HG03095 (cell line): ENCODE data around the gene ARRB1.
"Not testable (repeated sequence)": the region's sequence is repeated elsewhere in the genome, so short reads cannot be mapped to it uniquely, and the experiment has no call there.

Experiments used
- ATAC-seq: cut with Tn5 transposase; IDR thresholded peaks from one replicate; pipeline ENCODE4 v1.9.1; 2021; ENCODE audit warnings: moderate library complexity; ENCODE audit not compliant: unreplicated experiment

The ARRB1 gene

GRCh38 chr11:75371949-75372876 is 20.8 kb upstream of the ARRB1 start:
- no peak for ATAC-seq

GRCh38 chr11:75369560-75370255 is 18.2 kb upstream of the ARRB1 start:
- ATAC-seq, result no peak

DNA sequence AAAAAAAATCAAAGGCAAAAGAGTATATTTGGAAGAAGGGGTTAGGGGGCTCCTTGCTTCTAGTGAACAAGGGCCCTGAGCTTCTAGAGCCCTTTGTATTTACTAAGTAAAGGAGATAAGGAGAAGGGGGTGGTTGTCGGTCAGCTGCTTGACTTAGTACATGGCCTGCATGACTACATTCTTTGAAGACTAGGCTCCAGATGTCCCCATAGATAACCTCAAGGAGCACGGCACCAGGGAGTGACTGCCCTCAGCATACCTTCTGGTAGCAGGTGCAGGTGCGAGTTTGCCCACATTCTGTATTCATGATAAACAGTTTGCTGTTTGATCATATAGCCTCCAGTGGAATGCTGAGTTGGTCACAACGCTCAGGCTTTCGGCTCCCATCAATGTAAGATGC is 15.4 kb upstream of the ARRB1 start:
- not testable (repeated sequence) for ATAC-seq

- ATAC-seq, result no peak
Measured at GRCh38 chr11:75365711-75366181, 14.3 kb upstream of the ARRB1 start.

DNA sequence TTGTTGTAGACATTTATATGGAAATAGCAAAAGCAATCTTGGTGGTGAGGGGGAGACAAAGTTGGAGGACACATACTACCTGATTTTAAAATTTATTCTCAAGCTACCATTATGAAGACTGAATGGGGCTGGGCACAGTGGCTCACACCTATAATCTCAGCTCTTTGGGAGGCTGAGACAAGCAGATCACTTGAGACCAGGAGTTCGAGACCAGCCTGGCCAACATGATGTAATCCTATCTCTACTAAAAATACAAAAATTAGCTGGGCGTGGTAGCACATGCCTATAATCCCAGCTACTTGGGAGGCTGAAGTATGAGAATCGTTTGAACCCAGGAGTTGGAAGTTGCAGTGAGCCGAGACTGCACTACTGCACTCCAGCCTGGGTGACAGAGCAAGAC is 10.8 kb upstream of the ARRB1 start:
- ATAC-seq, result not testable (repeated sequence)

GRCh38 chr11:75356613-75357012 is 5.2 kb upstream of the ARRB1 start:
- no peak for ATAC-seq

GRCh38 chr11:75355051-75355450 is 3.6 kb upstream of the ARRB1 start:
- no peak for ATAC-seq

DNA sequence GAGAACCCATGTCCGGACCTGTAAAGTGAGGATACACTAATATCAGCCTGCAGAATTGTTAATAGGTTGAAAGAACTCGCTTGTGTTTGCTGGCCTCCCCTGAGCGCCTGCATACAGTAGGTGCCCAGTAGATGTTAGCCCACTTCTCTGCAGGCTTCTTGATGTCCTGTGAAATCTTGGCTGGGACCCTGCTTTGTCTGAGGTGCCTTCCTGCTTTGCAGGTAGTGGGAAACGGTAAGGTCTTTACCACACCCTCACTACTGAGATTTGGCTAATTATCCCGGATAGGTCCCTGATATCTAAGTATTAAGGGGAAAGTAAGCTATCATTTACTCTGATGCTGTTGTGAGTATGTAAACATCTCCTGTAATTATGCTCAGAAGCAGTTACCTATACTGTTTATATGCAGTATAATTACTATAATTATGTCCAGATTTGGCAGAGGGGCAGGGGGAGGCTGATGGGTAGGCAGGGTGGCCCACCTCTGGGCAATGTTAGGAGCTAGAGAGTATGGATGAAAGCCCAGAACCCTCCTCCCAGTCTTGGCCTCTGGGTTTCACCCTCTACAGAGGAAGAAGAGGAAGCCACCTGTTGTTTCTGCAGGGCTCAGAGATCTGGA is 1.2 kb upstream of the ARRB1 start:
- ATAC-seq, result no peak

DNA sequence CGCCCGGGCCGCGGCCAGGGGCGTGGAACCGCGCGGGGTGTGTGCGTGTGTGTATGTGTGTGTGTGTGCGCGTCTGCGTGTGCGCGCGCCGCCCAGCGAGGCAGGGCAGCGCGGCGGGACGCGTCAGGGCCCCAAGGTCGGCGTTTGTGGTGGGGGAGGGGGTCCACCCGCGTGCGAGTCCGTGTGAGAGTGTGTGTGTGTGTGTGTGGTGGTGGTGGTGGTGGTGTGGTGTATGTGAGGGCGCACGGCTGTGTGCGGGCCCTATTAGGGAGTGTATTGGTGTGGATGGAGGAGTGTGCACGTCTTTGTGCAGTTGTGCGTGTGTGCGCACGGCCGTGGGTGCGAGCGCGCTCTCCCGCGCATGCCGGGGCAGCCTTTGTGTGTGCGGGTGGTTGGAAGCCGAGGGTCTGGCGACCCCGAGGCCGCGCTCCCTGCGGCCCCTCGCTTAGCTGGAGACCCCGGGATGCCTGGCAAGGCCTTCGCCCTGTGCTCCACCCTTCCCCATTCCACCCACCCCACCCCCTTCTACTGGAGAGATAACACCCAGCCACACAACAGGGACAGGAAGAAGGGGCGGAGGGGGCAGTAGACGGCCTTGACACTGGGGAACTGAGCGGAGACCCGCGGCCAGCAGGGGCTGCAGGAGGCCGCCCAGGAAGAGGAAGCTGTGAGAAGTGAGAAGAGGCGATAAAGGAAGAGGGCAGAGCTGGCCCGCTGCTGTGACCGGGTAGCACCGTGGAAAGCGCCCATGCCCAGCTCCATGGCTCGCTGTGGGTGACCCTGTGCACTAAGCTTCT is 528 bp upstream of the ARRB1 start:
- no peak for ATAC-seq

DNA sequence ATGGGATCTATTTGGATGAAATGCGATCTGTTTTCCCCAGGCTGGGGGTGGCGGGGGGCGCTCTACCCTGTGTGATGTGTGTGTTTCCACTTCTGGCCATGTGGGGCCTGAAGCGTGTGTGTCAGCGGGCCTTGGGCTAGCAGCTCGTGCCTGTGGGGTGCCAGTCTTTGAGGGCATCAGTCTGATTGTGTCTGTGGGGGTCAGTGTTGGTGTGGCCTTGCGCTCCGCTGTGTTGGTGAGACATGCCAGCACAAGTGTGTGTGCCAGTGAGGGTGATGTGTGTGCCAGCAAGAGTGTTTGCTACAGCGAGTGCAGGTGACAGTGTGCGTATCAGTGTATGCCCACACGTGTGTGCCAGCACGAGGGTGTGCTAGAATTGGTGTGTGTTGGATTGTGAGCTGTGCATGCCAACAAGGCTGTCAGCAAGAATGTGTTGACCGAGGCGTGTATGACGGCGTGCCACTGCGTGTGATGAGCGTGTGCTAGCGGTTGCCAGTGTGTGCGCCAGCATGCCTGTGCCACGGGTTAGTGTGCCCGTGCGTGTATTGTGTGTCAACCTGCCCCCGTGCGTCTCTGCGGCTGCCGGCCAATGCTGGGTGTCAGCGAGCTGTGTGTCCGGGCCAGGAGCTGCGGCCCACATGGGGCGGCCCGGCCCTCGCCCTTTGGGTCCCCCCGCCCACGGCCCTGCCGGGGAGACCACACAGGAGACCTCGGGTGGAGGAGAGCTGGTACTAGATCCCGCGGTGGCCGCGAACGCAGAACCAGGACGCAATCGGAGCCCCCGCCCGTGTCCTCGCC is 519 bp downstream of the ARRB1 start:
- no peak for ATAC-seq

DNA sequence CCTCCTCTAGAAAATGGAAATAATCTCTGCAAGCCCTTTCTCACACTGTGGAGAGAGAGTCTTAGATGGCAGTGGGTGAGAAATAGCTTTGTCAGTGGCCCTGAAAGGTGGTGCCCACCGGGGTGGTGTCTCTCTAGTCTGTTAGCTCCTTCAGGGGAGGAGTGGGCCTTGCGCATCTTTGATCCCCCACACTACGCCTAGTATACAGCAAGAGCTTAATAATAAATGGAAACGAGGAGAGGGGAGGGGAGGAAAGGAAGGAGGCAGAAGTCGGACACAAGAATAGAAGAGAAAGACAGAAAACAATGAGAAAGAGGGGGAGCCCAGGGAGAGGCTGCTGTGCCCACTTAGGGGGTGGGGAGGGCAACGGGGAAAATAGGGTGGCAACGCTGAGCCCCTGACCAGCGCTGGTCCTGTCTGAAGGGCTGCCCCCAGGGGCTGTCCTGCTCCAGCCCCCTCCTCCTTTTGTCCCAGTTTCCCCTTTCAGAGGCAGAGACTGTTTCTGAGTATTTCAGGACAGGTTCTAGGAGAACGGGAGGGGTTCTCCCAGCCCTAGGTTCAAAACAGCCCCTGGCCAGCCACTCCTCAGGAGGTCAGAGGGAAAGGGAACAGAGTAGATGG is 1.2 kb downstream of the ARRB1 start:
- no peak for ATAC-seq

GRCh38 chr11:75349521-75350116 is 1.8 kb downstream of the ARRB1 start:
- ATAC-seq, result no peak

- no peak for ATAC-seq
Measured at GRCh38 chr11:75347781-75348566, 3.5 kb downstream of the ARRB1 start.

- no peak for ATAC-seq
Measured at GRCh38 chr11:75346912-75347647, 4.4 kb downstream of the ARRB1 start.

GRCh38 chr11:75346296-75346695 is 5.2 kb downstream of the ARRB1 start:
- ATAC-seq, result no peak

DNA sequence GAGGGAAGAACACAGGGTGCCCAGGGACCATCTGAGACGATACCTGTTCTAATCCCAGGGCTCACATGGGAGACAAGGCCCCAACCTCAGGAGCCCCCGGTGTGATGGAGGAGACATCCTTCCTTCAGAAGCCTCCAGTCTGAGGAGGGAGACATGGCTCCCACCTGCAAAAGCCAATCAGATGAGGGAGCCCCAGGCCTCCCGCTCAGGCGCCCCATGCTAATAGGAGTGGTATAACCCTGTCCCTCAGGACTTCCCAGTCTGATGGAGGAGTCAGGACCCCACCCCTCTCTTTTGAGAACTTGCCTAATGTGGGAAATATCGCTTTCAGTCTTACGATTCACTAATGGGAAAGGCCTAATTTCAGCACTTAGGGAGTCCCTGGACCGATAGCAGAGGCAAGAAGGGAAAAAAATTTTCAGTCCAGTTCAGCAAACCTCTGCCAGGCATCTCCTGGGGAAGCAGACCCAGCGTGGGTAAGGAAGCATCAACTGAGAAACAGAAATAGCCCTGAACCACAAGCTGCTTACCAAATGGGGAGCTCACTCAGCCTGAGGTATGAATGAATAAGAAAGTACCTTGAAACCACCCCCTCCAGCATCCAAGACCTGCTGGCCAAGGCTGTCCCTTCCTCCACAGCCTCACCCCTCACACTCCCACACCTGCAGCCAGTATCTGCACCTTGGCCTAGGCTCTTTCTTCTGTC is 5.9 kb downstream of the ARRB1 start:
- ATAC-seq, result no peak
